SH-SY5Y (cell line): Measurements from ENCODE around the gene CNBD2.

Experiments used
- GATA2 ChIP-seq: IDR thresholded peaks from 2 replicates; pipeline ENCODE4 v1.6.1; 2011; ENCODE audit warnings: mild to moderate bottlenecking, low read depth, low read length
- GATA3 ChIP-seq: IDR thresholded peaks from 2 replicates; pipeline ENCODE4 v1.6.1; 2011; ENCODE audit warnings: low read depth, mild to moderate bottlenecking, low read length, moderate library complexity

GRCh38 chr20:36008461-36009035, 40.2 kb downstream of the CNBD2 start:
- TF ChIP-seq GATA2 (no peak), GATA3 (no peak)
